ENCODE measurements around the gene QPRT. TPM values are rescaled to one million over a fixed set of nuclear protein-coding genes. Genes with fewer than 3 reads are reported as not detected.

QPRT gene
- total RNA-seq, 1 donor from 2014 or later, result 106 TPM

DNA sequence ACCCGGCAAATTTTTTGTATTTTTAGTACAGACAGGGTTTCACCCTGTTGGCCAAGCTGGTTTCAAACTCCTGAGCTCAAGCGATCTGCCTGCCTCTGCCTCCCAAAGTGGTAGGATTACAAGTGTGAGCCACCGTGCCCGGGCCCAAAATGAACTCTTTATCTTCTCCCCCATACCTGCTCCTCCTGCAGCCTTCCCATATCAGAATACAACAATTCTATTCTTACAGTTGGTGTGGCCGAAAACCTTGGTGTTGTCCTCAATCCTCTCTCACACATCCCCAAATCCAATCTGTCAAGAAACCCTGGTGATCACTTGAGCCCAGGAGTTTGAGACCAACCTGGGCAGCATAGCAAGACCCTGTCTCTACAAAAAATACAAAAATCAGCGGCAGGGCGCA, 35.4 kb upstream of the QPRT start:
- Mint-ChIP-seq H3K4me3 (ENCODE audit: low read depth) (no peak overlapping the region), H3K27ac (no peak overlapping the region), H3K9me3 (ENCODE audit: low read depth) (no peaks in the 10 kb centered on the region), H3K4me1 (ENCODE audit: low read depth) (no peaks in the 10 kb centered on the region), H3K36me3 (ENCODE audit: insufficient read depth) (no peaks in the 10 kb centered on the region), H3K27me3 (no peaks in the 10 kb centered on the region)
- DNase-seq (ENCODE audit: low spot score, unreplicated experiment), result no peak
- TF ChIP-seq, protein P1, sequence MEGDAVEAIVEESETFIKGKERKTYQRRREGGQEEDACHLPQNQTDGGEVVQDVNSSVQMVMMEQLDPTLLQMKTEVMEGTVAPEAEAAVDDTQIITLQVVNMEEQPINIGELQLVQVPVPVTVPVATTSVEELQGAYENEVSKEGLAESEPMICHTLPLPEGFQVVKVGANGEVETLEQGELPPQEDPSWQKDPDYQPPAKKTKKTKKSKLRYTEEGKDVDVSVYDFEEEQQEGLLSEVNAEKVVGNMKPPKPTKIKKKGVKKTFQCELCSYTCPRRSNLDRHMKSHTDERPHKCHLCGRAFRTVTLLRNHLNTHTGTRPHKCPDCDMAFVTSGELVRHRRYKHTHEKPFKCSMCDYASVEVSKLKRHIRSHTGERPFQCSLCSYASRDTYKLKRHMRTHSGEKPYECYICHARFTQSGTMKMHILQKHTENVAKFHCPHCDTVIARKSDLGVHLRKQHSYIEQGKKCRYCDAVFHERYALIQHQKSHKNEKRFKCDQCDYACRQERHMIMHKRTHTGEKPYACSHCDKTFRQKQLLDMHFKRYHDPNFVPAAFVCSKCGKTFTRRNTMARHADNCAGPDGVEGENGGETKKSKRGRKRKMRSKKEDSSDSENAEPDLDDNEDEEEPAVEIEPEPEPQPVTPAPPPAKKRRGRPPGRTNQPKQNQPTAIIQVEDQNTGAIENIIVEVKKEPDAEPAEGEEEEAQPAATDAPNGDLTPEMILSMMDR (IDR thresholded peaks at IDR 0.05; ENCODE audit: unreplicated experiment), result no peak

- H3K27ac Mint-ChIP-seq, result no peak overlapping the region
- no peak overlapping the region for H3K4me3 Mint-ChIP-seq (ENCODE audit: low read depth)
- DNase-seq (ENCODE audit: low spot score, unreplicated experiment), result no peak
- no peaks in the 10 kb centered on the region for H3K36me3 Mint-ChIP-seq (ENCODE audit: insufficient read depth)
- no peaks in the 10 kb centered on the region for H3K4me1 Mint-ChIP-seq (ENCODE audit: low read depth)
- H3K9me3 Mint-ChIP-seq (ENCODE audit: low read depth), result no peaks in the 10 kb centered on the region
- H3K27me3 Mint-ChIP-seq, result no peaks in the 10 kb centered on the region
- TF ChIP-seq, protein P1 (IDR thresholded peaks at IDR 0.05; ENCODE audit: unreplicated experiment), result no peak
Measured at GRCh38 chr16:29644338-29644857, 34.6 kb upstream of the QPRT start.

DNA sequence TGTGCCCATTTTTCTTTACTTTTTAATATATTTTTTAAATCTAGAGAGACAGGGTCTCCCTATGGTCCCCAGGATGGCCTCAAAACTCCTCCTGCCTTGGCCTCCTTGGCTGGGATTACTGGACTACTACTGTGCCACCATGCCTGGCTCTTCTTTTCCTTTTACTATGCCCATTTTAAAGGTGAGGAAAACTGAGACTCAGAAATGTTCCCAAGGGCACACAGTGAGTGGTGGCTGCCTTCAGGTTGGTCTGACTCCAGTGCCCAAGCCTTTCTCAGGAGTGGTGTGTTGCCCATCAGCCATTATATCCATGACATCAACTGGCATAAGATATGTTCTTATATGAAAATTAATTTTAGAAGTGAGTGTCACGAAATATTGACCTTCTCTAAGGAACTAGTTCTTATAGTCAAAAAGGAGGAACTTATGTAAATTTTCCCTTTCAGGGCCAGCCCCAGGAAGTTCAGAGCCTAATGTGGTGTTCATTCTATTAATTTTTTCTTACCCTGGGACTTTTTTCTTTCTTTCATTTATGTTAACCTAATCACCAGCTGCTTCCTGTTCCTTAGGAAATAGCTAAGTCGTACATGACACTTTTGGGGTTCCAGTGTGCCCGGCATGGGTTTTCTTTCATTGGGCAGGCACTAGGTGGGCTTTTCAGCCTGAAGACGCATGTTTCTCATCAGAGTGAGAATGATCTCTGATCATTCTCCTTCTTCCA, 33.8 kb upstream of the QPRT start:
- Mint-ChIP-seq H3K9me3 (ENCODE audit: low read depth) (no peaks in the 10 kb centered on the region), H3K4me3 (ENCODE audit: low read depth) (no peak overlapping the region), H3K36me3 (ENCODE audit: insufficient read depth) (no peaks in the 10 kb centered on the region), H3K27ac (no peak overlapping the region), H3K27me3 (no peaks in the 10 kb centered on the region), H3K4me1 (ENCODE audit: low read depth) (no peaks in the 10 kb centered on the region)
- TF ChIP-seq, protein P1 (IDR thresholded peaks at IDR 0.05; ENCODE audit: unreplicated experiment), result no peak
- no peak for DNase-seq (ENCODE audit: low spot score, unreplicated experiment)

DNA sequence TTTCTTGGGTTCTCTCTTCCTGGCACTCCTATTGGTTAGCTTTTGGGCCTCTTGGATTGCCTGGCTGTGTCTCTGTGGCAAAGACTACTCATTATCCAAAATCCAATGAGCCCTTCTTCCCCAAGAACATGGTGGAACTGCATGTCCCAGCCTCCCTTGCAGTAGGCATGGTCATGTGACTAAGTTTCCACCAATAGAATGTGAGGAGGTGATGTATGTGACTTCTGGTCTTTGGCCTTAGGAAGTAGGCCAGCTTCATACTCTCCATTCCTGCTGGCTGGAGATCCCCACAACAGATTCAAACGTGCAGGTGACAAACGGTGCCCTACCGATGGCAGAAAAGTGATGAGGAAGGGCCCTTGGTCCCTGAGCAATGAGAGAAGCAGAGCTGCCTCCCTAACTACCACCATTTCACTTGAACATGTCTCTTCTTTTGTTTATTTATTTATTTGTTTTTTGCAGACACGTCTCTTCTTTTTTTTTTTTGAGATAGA, 33.2 kb upstream of the QPRT start:
- Mint-ChIP-seq H3K27me3 (no peaks in the 10 kb centered on the region), H3K36me3 (ENCODE audit: insufficient read depth) (no peaks in the 10 kb centered on the region), H3K4me3 (ENCODE audit: low read depth) (no peak overlapping the region), H3K4me1 (ENCODE audit: low read depth) (no peaks in the 10 kb centered on the region), H3K27ac (no peak overlapping the region), H3K9me3 (ENCODE audit: low read depth) (no peaks in the 10 kb centered on the region)
- no peak for DNase-seq (ENCODE audit: low spot score, unreplicated experiment)
- TF ChIP-seq, protein P1 (IDR thresholded peaks at IDR 0.05; ENCODE audit: unreplicated experiment), result no peak

GRCh38 chr16:29646947-29647346, 32.0 kb upstream of the QPRT start:
- Mint-ChIP-seq H3K4me3 (ENCODE audit: low read depth) (no peak overlapping the region), H3K9me3 (ENCODE audit: low read depth) (no peaks in the 10 kb centered on the region), H3K4me1 (ENCODE audit: low read depth) (no peaks in the 10 kb centered on the region), H3K27me3 (no peaks in the 10 kb centered on the region), H3K36me3 (ENCODE audit: insufficient read depth) (no peaks in the 10 kb centered on the region), H3K27ac (no peak overlapping the region)
- no peak for DNase-seq (ENCODE audit: low spot score, unreplicated experiment)
- TF ChIP-seq, protein P1 (IDR thresholded peaks at IDR 0.05; ENCODE audit: unreplicated experiment), result no peak
